Measurements from ENCODE around the gene TLR9. TPM values are rescaled to one million over a fixed set of nuclear protein-coding genes. Genes with fewer than 3 reads are reported as not detected.

TLR9 gene
- total and polyA plus RNA-seq, 12 donors = under 0.01 to 0.61 (median 0.20) TPM; not detected in 5

GRCh38 chr3:52173101-52173500 lies 52.3 kb downstream of the TLR9 start:
- intact Hi-C loops (cut with DNase I) = no loop called here
- Histone ChIP-seq H3K27ac (no peak overlapping the region), H3K4me1 (replicated peaks in 1 of 2) (peaks cover 9 to 19% of the 10 kb centered on the region in 2 donors), H3K4me3 (no peak overlapping the region), H3K9me3 (replicated peaks in 1 of 3) (no peaks in the 10 kb centered on the region), H3K27me3 (no peaks in the 10 kb centered on the region), H3K36me3 (replicated peaks in 1 of 2) (no peaks in the 10 kb centered on the region)
- TF ChIP-seq CTCF (IDR thresholded peaks at IDR 0.05) = no peak
- TF ChIP-seq POLR2A (IDR thresholded peaks at IDR 0.05) = no peak
- 86 to 91% (median 90%) methylated on average over 1 of the region's 1 CpG for WGBS, 4 donors
- DNase-seq = peak in 1 of 7 donors; percentile 13

GRCh38 chr3:52172262-52172757 lies 53.1 kb downstream of the TLR9 start:
- intact Hi-C loops (cut with DNase I) = no loop called here
- H3K4me3 ChIP-seq = no peak overlapping the region
- WGBS, 4 donors = 80 to 97% (median 89%) methylated on average over 1 to 5 of the region's 5 CpGs
- H3K9me3 ChIP-seq (replicated peaks in 1 of 3) = no peaks in the 10 kb centered on the region
- H3K27ac ChIP-seq = no peak overlapping the region
- peak in 1 of 7 donors; percentile 12 for DNase-seq
- H3K27me3 ChIP-seq = no peaks in the 10 kb centered on the region
- no peak for TF ChIP-seq POLR2A (IDR thresholded peaks at IDR 0.05)
- TF ChIP-seq CTCF (IDR thresholded peaks at IDR 0.05) = no peak
- no peaks in the 10 kb centered on the region for H3K36me3 ChIP-seq (replicated peaks in 1 of 2)
- peaks cover 9 to 12% of the 10 kb centered on the region in 2 donors for H3K4me1 ChIP-seq (replicated peaks in 1 of 2)

- no peak overlapping the region for H3K4me3 ChIP-seq
- peaks cover 4 to 5% of the 10 kb centered on the region in 2 donors for H3K4me1 ChIP-seq (replicated peaks in 1 of 2)
- H3K27ac ChIP-seq = peak overlapping the region in 2 of 5 donors; percentile 60 to 62
- no peaks in the 10 kb centered on the region for H3K9me3 ChIP-seq (replicated peaks in 1 of 3)
- H3K27me3 ChIP-seq = no peaks in the 10 kb centered on the region
- H3K36me3 ChIP-seq (replicated peaks in 1 of 2) = no peaks in the 10 kb centered on the region
- intact Hi-C loops (cut with DNase I) = no loop called here
- WGBS, 4 donors = 78 to 87% (median 81%) methylated on average over 3 of the region's 3 CpGs
- TF ChIP-seq CTCF (IDR thresholded peaks at IDR 0.05) (peak in 1 of 6 experiments; percentile 21), POLR2A (IDR thresholded peaks at IDR 0.05) (no peak)
- DNase-seq = peak in 2 of 7 donors; percentile 19 to 55
Observed at GRCh38 chr3:52171514-52172261, 53.8 kb downstream of the TLR9 start.

MicroRNA genes within 50 kb of the gene (microRNA counts, 767-probe panel; counts per million panel counts)
- microRNA hsa-let-7g-5p = 7,877 to 9,363 counts per million in 2 donors

Small RNA genes within 50 kb of the gene (microRNA-seq; reads per million reads assigned to microRNA genes)
- gene MIRLET7G = 61,047 to 149,961 (median 132,679) reads per million in 3 donors

Small RNA genes within 50 kb of the gene (small RNA-seq; reads per million reads assigned to genes)
- 1,146 to 1,762 reads per million in 2 donors for gene MIRLET7G

Other genes starting within 250 kb of the TLR9 start
- gene ACY1, start 242.1 kb downstream of the TLR9 start, total RNA-seq = 100 to 1,000 TPM in 2 of 9 donors, 10 to 100 TPM in 7; 50.7 to 122 (median 78.1) TPM
- gene ACY1, start 242.1 kb downstream of the TLR9 start, polyA plus RNA-seq = 10 to 100 TPM; 37.3 to 92.4 (median 49.1) TPM
- gene RPL29, start 229.8 kb downstream of the TLR9 start, total RNA-seq = 1,000 to 10,000 TPM; 1,018 to 1,982 (median 1,344) TPM
- gene RPL29, start 229.8 kb downstream of the TLR9 start, polyA plus RNA-seq = 1,000 to 10,000 TPM in 2 of 3 donors, 100 to 1,000 TPM in 1; 947 to 3,421 (median 2,326) TPM
- 10 to 100 TPM in 8 of 9 donors, 1 to 10 TPM in 1; 5.5 to 35.0 (median 16.4) TPM for gene DUSP7, start 169.1 kb downstream of the TLR9 start, total RNA-seq
- gene DUSP7, start 169.1 kb downstream of the TLR9 start, polyA plus RNA-seq = 10 to 100 TPM in 1 of 3 donors, 1 to 10 TPM in 2; 5.7 to 10.0 (median 7.7) TPM
- 1 to 10 TPM; 2.9 to 8.4 (median 6.2) TPM for gene POC1A, start 71.2 kb downstream of the TLR9 start, total RNA-seq
- gene POC1A, start 71.2 kb downstream of the TLR9 start, polyA plus RNA-seq = 1 to 10 TPM; 2.0 to 6.4 (median 2.8) TPM
- 1,000 to 10,000 TPM in 1 of 9 donors, 100 to 1,000 TPM in 8; 233 to 3,700 (median 664) TPM for gene ALAS1, start 27.5 kb downstream of the TLR9 start, total RNA-seq
- 100 to 1,000 TPM in 2 of 3 donors, 10 to 100 TPM in 1; 64.9 to 849 (median 387) TPM for gene ALAS1, start 27.5 kb downstream of the TLR9 start, polyA plus RNA-seq
- 10 to 100 TPM; 31.7 to 95.6 (median 55.2) TPM for gene TWF2, start 13.5 kb upstream of the TLR9 start, total RNA-seq
- 10 to 100 TPM; 13.6 to 28.2 (median 26.1) TPM for gene TWF2, start 13.5 kb upstream of the TLR9 start, polyA plus RNA-seq
- 10 to 100 TPM in 8 of 9 donors, 1 to 10 TPM in 1; 3.2 to 28.0 (median 20.4) TPM for gene PPM1M, start 20.1 kb upstream of the TLR9 start, total RNA-seq
- gene PPM1M, start 20.1 kb upstream of the TLR9 start, polyA plus RNA-seq = 10 to 100 TPM in 2 of 3 donors, 1 to 10 TPM in 1; 9.1 to 29.8 (median 23.1) TPM
- gene WDR82, start 53.0 kb upstream of the TLR9 start, total RNA-seq = 10 to 100 TPM; 44.6 to 84.0 (median 54.8) TPM
- 10 to 100 TPM; 23.8 to 74.2 (median 24.6) TPM for gene WDR82, start 53.0 kb upstream of the TLR9 start, polyA plus RNA-seq
- 10 to 100 TPM in 6 of 9 donors, 1 to 10 TPM in 3; 8.1 to 17.9 (median 13.7) TPM for gene GLYCTK, start 62.2 kb upstream of the TLR9 start, total RNA-seq
- 10 to 100 TPM in 2 of 3 donors, 1 to 10 TPM in 1; 4.9 to 31.7 (median 18.0) TPM for gene GLYCTK, start 62.2 kb upstream of the TLR9 start, polyA plus RNA-seq
- gene DNAH1, start 90.7 kb upstream of the TLR9 start, total RNA-seq = 10 to 100 TPM in 4 of 9 donors, 1 to 10 TPM in 5; 3.8 to 14.0 (median 7.6) TPM
- gene DNAH1, start 90.7 kb upstream of the TLR9 start, polyA plus RNA-seq = 10 to 100 TPM in 2 of 3 donors, 1 to 10 TPM in 1; 2.1 to 24.4 (median 16.6) TPM
- 100 to 1,000 TPM in 1 of 9 donors, 10 to 100 TPM in 8; 68.8 to 114 (median 89.4) TPM for gene BAP1, start 184.4 kb upstream of the TLR9 start, total RNA-seq
- gene BAP1, start 184.4 kb upstream of the TLR9 start, polyA plus RNA-seq = 100 to 1,000 TPM in 2 of 3 donors, 10 to 100 TPM in 1; 44.0 to 146 (median 122) TPM
- 10 to 100 TPM in 1 of 9 donors, 1 to 10 TPM in 8; 4.8 to 12.2 (median 7.2) TPM for gene PHF7, start 185.0 kb upstream of the TLR9 start, total RNA-seq
- 10 to 100 TPM in 1 of 3 donors, 1 to 10 TPM in 2; 4.0 to 13.1 (median 4.6) TPM for gene PHF7, start 185.0 kb upstream of the TLR9 start, polyA plus RNA-seq
- 1 to 10 TPM; 1.9 to 6.8 (median 3.0) TPM for gene SEMA3G, start 219.5 kb upstream of the TLR9 start, total RNA-seq
- 1 to 10 TPM in 2 of 3 donors, under 1 TPM in 1; 0.81 to 6.4 (median 1.9) TPM for gene SEMA3G, start 219.5 kb upstream of the TLR9 start, polyA plus RNA-seq
- gene TNNC1, start 228.4 kb upstream of the TLR9 start, total RNA-seq = 10 to 100 TPM in 3 of 9 donors, 1 to 10 TPM in 6; 1.1 to 42.0 (median 4.4) TPM
- 10 to 100 TPM in 2 of 3 donors, 1 to 10 TPM in 1; 4.2 to 32.7 (median 26.7) TPM for gene TNNC1, start 228.4 kb upstream of the TLR9 start, polyA plus RNA-seq
- gene NISCH, start 230.0 kb upstream of the TLR9 start, total RNA-seq = 100 to 1,000 TPM in 5 of 9 donors, 10 to 100 TPM in 4; 69.5 to 145 (median 107) TPM
- 100 to 1,000 TPM in 1 of 3 donors, 10 to 100 TPM in 2; 39.4 to 186 (median 93.5) TPM for gene NISCH, start 230.0 kb upstream of the TLR9 start, polyA plus RNA-seq